Measurements from ENCODE around the gene FMNL2.

Gene FMNL2

DNA sequence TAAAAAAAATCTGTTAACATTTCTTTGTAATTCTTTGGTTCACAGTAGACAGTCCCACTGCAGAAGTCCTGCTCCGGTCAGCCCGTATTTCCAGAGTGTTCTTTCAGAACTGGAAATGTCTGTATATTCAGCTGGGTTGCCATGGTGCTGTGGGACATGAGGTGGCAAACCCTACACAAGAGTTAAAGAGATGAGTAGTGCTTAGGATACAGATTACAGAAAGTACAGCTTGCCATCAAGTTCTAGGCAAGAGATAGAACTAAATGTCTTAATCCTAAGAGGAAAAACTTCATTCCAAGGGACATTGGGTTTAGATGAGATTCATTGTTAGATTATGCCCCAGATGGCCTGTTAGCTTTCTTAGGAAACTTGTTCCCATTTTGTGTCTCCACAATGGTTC is 60.1 kb downstream of the FMNL2 start:
- no peak for FAIRE-seq
- DNase-seq (ENCODE audit: insufficient read length), result no peak
- no peak for TF ChIP-seq POLR2AphosphoS5 (IDR thresholded peaks at IDR 0.05; ENCODE audit: low read depth, low read length)
- TF ChIP-seq TAF1 (IDR thresholded peaks at IDR 0.05; ENCODE audit: borderline replicate concordance, low read depth, low read length), result no peak
- TF ChIP-seq POLR2A (IDR thresholded peaks at IDR 0.05; ENCODE audit: low read depth, low read length), result no peak

DNA sequence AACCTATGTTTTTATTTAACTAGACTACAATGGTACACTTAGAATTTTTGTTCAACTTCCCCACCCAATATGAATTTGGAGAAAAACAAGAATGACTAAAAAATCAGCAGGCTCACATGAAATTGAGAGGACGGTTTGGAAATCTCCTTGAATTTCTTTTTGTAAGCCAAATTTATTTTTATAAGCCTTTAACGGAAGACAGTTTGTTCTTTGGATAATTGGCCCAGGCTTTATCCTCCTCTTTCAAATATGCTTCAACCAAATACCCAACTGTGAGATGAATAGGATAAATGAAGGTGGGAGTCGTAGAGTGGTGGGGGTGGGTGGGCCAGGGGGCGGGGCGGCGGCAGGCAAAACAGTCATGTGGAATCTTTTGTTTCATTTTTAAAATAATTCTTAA is 60.6 kb downstream of the FMNL2 start:
- FAIRE-seq (no peak), DNase-seq (ENCODE audit: insufficient read length) (no peak)
- TF ChIP-seq POLR2A (IDR thresholded peaks at IDR 0.05; ENCODE audit: low read depth, low read length), result no peak
- no peak for TF ChIP-seq POLR2AphosphoS5 (IDR thresholded peaks at IDR 0.05; ENCODE audit: low read depth, low read length)
- no peak for TF ChIP-seq TAF1 (IDR thresholded peaks at IDR 0.05; ENCODE audit: borderline replicate concordance, low read depth, low read length)

DNA sequence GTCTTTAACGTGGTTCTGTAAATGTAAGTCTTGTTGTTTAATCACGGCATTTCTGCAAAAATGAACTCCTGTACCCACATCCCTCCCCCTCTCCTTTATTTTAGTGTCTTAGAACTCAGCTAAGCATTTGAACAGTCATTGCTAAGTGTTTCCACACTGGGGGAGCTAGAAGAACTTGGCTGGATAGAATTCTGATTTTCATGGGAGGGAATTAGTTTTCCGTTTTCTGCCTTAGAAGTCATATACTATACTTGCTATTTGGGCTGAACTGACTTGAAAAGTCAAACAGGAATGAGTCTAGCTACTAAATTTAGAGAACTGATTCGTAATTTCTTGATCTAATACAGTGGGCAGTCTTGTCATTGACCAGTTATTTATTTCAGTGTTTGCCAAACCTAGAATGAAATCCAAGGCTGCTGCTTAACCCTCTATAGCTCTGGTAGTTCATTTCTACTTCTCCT is 61.1 kb downstream of the FMNL2 start:
- FAIRE-seq, result peak; percentile 17
- TF ChIP-seq POLR2A (IDR thresholded peaks at IDR 0.05; ENCODE audit: low read depth, low read length) (no peak), TAF1 (IDR thresholded peaks at IDR 0.05; ENCODE audit: borderline replicate concordance, low read depth, low read length) (no peak), POLR2AphosphoS5 (IDR thresholded peaks at IDR 0.05; ENCODE audit: low read depth, low read length) (no peak)
- no peak for DNase-seq (ENCODE audit: insufficient read length)

DNA sequence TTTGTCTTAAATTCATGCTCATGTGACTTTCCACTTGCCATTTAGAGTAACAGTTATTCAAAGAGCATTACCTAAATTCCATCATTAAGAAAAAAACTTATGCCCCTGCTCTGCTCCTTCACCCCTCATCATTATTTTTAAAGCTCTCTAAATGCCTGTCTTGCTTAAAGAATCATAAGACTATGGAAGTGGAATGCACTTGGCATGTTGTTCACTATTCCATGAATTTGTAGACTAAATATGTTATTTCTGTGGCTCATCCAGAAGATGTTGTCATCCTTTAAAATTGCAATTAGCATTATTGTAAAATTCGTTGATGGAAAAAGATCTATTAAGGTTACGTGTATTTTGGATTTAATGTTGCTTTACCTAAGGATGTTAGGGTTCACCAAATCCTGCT is 61.8 kb downstream of the FMNL2 start:
- FAIRE-seq (no peak), DNase-seq (ENCODE audit: insufficient read length) (no peak)
- TF ChIP-seq POLR2AphosphoS5 (IDR thresholded peaks at IDR 0.05; ENCODE audit: low read depth, low read length) (no peak), TAF1 (IDR thresholded peaks at IDR 0.05; ENCODE audit: borderline replicate concordance, low read depth, low read length) (no peak), POLR2A (IDR thresholded peaks at IDR 0.05; ENCODE audit: low read depth, low read length) (no peak)

DNA sequence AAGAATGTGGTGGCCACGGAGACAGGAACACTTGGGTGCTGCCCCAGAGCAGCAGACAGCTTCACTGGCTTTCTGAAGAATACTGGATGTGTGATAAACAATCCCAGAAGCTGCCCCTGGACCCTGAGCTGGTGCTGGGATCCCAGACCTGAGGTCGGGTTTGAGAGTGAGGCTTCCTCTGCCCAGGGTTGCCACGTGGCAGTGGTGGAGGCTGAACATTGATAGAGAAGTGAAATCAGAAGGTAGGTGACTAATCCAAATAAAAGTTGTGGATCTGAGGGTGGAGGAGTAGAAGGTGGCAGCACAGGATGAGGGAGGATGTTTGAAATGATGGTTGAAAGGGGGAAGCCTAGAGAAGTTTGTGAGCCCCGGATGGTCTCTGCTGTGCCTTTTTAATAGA is 64.0 kb downstream of the FMNL2 start:
- TF ChIP-seq POLR2AphosphoS5 (IDR thresholded peaks at IDR 0.05; ENCODE audit: low read depth, low read length), result no peak
- TF ChIP-seq POLR2A (IDR thresholded peaks at IDR 0.05; ENCODE audit: low read depth, low read length), result no peak
- TF ChIP-seq TAF1 (IDR thresholded peaks at IDR 0.05; ENCODE audit: borderline replicate concordance, low read depth, low read length), result no peak
- FAIRE-seq, result no peak
- no peak for DNase-seq (ENCODE audit: insufficient read length)

DNA sequence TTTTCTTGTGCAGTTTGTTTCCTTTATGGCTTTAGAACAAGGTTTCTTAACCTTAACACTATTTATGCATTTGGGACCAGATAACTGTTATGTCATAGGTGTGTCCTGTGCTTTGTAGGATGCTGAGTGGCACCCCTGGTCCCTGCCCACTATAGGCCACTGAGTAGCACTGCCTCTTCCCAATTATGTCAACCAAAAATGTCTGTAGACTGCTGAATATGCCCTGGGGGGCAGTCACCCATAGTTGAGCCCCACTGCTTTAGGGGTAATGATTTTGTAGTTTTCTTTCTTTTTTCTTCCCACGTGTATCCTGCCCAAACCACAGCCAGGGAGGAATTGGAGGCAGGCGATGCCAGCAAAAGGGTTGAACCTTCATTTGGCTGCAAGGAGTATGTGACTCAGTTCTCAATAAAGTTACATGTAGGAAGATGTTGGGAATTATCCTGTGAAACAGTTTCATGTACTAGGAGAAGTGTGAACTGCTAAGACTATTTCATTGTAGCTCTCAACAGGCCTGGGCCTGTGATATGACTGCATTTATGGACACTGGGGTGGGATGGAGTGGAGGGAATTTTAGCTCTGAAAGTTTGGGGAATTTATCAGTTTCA is 65.7 kb downstream of the FMNL2 start:
- DNase-seq (ENCODE audit: insufficient read length) (no peak), FAIRE-seq (no peak)
- TF ChIP-seq POLR2A (IDR thresholded peaks at IDR 0.05; ENCODE audit: low read depth, low read length) (no peak), POLR2AphosphoS5 (IDR thresholded peaks at IDR 0.05; ENCODE audit: low read depth, low read length) (no peak), TAF1 (IDR thresholded peaks at IDR 0.05; ENCODE audit: borderline replicate concordance, low read depth, low read length) (no peak)

DNA sequence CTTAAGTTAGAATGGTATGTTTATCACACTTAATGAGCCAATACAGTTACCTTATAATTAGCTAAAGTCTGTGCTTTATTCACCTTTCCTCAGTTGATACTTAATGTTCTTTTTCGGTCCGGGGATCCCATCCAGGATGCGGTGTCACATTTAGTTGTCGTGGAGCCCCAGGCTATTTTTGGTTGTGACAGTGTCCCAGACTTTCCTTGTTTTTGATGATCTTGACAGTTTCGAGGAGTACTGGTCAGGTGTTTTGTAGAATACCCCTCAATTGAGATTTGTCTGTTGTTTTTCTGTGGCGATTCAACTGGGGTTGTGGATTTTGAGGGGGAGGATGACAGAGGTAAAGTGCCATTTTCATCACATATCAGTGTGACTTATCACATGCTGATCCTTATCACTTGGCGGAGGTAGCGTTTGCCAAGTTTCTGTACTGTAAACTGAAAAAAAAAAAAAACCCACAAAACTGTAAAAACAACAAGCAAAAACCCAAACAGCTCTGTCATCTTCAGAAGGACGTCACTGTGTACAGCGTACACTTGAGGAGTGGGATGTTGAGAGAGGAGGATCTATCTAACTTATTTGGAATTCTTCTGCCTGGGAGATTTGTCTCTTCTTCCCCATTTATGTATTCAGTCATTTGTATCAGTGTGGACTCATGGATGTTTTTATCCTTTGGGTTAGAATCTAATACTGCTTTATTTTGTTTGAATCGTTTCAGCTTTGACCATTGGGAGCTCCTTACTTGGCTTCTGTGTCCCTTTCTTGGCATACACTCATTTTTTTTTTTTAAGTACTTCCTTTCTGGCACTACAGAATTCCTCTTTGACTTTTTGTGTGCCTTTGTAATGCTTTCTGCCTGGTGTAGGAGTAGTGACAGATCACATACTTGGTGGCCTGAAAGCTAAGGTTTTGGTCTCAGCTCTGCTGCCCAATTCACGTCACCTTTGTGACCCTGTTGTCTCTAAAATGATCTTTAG is 68.1 kb downstream of the FMNL2 start:
- TF ChIP-seq POLR2A (IDR thresholded peaks at IDR 0.05; ENCODE audit: low read depth, low read length) (no peak), POLR2AphosphoS5 (IDR thresholded peaks at IDR 0.05; ENCODE audit: low read depth, low read length) (no peak), TAF1 (IDR thresholded peaks at IDR 0.05; ENCODE audit: borderline replicate concordance, low read depth, low read length) (no peak)
- no peak for DNase-seq (ENCODE audit: insufficient read length)
- no peak for FAIRE-seq

DNA sequence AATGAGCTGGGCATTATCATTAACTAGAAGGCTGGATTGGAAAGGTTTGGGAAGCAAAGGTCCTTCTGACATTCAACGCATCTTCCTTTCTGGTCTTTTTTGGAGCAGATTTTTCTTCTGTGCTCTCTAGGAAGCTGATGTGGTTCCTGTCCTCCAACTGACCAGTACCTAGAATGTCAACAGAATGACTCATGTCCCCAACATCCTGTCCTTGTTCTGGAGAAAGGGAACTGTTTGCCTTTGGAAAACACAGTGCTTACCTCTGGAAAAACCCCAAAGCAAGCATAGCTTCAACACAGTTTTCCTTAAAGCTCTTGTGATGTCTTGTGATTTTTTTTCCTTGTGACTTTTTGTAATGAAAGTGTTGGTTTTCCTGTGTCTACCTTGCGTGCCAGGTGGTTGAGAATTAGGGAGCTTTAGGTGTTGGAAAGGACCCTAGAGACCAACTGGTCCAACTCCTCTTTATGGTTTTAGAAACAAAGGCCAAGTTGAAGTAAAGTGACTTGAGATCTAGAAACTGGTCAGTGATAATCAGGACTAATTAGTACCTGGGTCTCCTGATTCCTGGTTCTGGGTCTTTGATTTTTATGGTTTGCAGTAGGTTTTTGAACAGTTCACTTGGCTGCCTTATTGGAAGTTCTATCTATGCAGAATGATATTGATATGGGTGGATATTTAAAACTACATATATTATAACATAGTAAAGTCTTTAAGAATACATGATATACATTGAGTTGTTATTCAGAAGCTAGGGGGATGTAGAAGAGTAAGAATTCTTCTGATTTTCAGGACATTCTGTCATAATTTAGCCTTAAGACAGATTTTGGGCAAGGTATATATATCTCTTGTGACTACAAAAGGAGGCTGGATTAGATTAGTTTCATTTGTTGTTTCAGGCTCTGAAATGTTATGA is 70.5 kb downstream of the FMNL2 start:
- TF ChIP-seq TAF1 (IDR thresholded peaks at IDR 0.05; ENCODE audit: borderline replicate concordance, low read depth, low read length), result no peak
- no peak for TF ChIP-seq POLR2A (IDR thresholded peaks at IDR 0.05; ENCODE audit: low read depth, low read length)
- no peak for TF ChIP-seq POLR2AphosphoS5 (IDR thresholded peaks at IDR 0.05; ENCODE audit: low read depth, low read length)
- FAIRE-seq (no peak), DNase-seq (ENCODE audit: insufficient read length) (no peak)

DNA sequence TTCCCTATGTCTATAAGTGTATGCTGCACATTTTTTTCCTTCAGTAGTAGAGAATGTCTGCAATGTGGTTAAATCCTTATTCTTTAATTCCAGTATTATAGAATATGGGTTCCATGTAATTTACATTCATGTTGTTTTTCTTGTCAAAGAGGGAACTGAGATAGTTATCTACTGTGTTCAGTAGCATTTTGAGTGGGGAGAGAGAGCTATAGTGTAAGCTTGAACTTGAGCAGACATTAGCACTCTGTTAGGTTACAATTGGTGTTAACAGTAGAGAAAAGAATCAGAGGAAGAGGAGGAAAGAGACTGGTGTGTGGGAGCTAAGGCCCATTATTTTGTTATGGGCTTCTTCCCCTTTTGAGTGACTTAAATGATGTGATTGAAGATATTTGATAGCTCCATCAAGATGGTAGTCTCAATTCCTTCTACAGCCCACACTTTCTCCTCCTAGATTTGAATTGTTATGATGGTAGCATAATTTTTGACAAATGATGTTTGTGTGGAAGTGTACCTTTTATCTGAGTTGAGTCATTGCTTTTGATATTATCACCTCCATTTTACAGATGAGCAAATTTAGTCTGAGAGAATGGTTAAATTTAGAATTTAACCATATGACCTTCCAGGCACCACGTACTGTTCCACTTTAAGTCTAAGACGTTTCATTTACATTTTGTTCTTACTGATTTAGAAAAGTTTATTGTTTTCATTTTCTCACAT is 71.3 kb downstream of the FMNL2 start:
- DNase-seq (ENCODE audit: insufficient read length) (no peak), FAIRE-seq (peak; percentile 56)
- TF ChIP-seq TAF1 (IDR thresholded peaks at IDR 0.05; ENCODE audit: borderline replicate concordance, low read depth, low read length), result no peak
- TF ChIP-seq POLR2AphosphoS5 (IDR thresholded peaks at IDR 0.05; ENCODE audit: low read depth, low read length), result no peak
- no peak for TF ChIP-seq POLR2A (IDR thresholded peaks at IDR 0.05; ENCODE audit: low read depth, low read length)

DNA sequence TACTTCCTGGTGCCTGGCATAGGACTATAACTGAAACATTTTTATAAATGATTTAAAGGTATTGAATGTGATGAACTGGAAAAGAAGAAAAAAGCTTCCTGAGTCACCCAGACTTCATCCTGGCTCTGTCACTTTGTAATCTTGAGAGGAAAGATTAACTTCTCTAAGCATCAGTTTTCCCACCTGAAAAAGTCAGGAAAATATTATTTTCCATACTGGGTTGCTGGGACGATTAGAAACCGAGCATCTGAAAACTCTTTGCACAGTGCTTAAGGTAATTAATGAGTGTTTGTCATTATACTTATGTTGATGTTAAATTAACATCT is 71.8 kb downstream of the FMNL2 start:
- TF ChIP-seq POLR2AphosphoS5 (IDR thresholded peaks at IDR 0.05; ENCODE audit: low read depth, low read length) (no peak), TAF1 (IDR thresholded peaks at IDR 0.05; ENCODE audit: borderline replicate concordance, low read depth, low read length) (no peak), POLR2A (IDR thresholded peaks at IDR 0.05; ENCODE audit: low read depth, low read length) (no peak)
- FAIRE-seq (no peak), DNase-seq (ENCODE audit: insufficient read length) (no peak)
